Stimulated activated CD8-positive, alpha-beta memory T cell treated with anti-CD3 and anti-CD28 coated beads, Interleukin-7, amount 100 ng/mL, for 48 hours (primary cell): ENCODE data around the gene OBSCN.
"Not testable (repeated sequence)": the region's sequence is repeated elsewhere in the genome, so short reads cannot be mapped to it uniquely, and the experiment has no call there.

Experiments
- DNase-seq, 2 donors: peaks; one replicate each; pipeline ENCODE4 v3.0.0-alpha.2; 2020; ENCODE audit warnings: low read depth in 1 of 2; ENCODE audit errors: extremely low read depth in 1 of 2

Gene OBSCN

GRCh38 chr1:228256626-228257375 lies 49.0 kb downstream of the OBSCN start:
- DNase-seq = no peak

GRCh38 chr1:228258486-228258885 lies 50.6 kb downstream of the OBSCN start:
- no peak for DNase-seq

- DNase-seq = no peak
Measured at GRCh38 chr1:228259368-228259894, 51.6 kb downstream of the OBSCN start.

- no peak for DNase-seq
Measured at GRCh38 chr1:228259951-228260350, 52.1 kb downstream of the OBSCN start.

- no peak for DNase-seq
Measured at GRCh38 chr1:228261706-228262105, 53.9 kb downstream of the OBSCN start.

- DNase-seq = no peak
Measured at GRCh38 chr1:228262475-228262874, 54.6 kb downstream of the OBSCN start.

GRCh38 chr1:228263636-228264035 lies 55.8 kb downstream of the OBSCN start:
- DNase-seq = no peak

- no peak for DNase-seq
Measured at GRCh38 chr1:228264090-228264829, 56.4 kb downstream of the OBSCN start.

GRCh38 chr1:228265167-228265566 lies 57.3 kb downstream of the OBSCN start:
- no peak for DNase-seq

- DNase-seq = no peak
Measured at GRCh38 chr1:228267962-228268880, 60.4 kb downstream of the OBSCN start.

GRCh38 chr1:228268881-228269265 lies 61.0 kb downstream of the OBSCN start:
- DNase-seq = no peak

- not testable (repeated sequence) for DNase-seq
Measured at GRCh38 chr1:228269431-228269830, 61.6 kb downstream of the OBSCN start.

- DNase-seq = no peak
Measured at GRCh38 chr1:228270032-228270431, 62.2 kb downstream of the OBSCN start.

- DNase-seq = no peak
Measured at GRCh38 chr1:228271701-228272251, 63.9 kb downstream of the OBSCN start.

GRCh38 chr1:228272331-228272791 lies 64.5 kb downstream of the OBSCN start:
- no peak for DNase-seq

GRCh38 chr1:228272831-228273571 lies 65.2 kb downstream of the OBSCN start:
- DNase-seq = no peak

GRCh38 chr1:228273720-228274451 lies 66.0 kb downstream of the OBSCN start:
- DNase-seq = no peak

- DNase-seq = no peak
Measured at GRCh38 chr1:228274452-228275178, 66.8 kb downstream of the OBSCN start.

- no peak for DNase-seq
Measured at GRCh38 chr1:228275179-228275429, 67.3 kb downstream of the OBSCN start.
